ENCODE results near the gene OLIG1.

OLIG1 gene

DNA sequence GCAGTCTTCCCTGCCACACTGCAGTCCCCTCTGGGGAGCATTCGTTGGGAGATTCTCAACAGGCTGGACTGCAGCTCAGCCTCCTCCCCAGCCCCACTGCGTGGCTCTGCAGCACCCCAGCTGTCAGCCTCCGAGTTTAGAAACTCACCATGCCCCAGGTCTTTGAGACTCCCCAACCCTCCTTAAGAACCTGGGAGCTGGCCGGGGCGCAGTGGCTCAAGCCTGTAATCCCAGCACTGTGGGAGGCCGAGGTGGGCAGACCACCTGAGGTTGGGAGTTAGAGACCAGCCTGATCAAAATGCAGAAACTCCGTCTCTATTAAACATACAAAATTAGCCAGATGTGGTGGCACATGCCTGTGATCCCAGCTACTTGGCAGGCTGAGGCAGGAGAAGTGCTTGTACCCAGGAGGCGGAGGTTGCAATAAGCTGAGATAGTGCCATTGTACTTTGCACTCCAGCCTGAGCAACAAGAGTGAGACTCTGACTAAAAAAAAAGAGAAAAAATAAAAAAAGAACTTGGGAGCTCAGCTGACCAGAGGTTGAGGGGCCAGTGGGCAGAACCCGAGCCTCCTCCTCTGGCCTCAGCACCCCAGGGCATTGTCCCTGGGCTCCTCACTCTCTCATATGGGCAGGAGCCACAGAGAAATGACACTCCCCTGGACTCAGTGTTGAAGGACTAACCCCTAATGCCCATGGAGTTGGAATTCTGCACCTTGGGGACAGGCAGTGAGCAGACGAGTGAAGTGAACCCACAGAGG lies 38.6 kb upstream of the OLIG1 start:
- FAIRE-seq: no peak

DNA sequence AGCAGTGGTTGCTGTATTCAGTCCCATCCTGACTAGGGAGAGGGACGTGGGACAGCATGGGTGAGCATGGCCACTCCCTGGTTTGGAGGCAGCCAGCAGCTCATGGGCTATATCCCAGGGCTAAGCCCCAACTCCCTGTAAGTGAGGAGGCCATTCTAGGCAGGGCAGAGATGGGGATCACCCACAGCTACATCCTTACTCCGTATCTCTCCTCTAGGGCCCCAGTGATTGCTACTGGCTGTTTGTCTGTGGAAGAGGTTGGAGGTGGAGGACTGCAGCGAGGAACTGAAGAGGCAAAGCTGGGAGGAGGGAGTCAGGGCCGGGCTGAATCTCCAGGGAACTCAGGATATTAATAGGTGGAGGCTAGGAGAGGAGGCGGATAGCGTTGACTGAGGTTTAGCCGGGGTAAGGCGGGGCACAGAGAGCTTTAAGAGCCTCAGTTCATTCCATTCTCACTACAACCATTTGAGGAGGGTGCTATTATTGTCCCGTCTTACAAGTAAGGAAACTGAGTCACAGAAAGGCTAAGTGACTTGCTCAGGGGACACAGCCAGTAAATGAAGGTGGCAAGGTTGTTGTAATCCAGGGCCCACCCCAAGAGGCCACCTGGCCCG lies 37.4 kb upstream of the OLIG1 start:
- FAIRE-seq: no peak

DNA sequence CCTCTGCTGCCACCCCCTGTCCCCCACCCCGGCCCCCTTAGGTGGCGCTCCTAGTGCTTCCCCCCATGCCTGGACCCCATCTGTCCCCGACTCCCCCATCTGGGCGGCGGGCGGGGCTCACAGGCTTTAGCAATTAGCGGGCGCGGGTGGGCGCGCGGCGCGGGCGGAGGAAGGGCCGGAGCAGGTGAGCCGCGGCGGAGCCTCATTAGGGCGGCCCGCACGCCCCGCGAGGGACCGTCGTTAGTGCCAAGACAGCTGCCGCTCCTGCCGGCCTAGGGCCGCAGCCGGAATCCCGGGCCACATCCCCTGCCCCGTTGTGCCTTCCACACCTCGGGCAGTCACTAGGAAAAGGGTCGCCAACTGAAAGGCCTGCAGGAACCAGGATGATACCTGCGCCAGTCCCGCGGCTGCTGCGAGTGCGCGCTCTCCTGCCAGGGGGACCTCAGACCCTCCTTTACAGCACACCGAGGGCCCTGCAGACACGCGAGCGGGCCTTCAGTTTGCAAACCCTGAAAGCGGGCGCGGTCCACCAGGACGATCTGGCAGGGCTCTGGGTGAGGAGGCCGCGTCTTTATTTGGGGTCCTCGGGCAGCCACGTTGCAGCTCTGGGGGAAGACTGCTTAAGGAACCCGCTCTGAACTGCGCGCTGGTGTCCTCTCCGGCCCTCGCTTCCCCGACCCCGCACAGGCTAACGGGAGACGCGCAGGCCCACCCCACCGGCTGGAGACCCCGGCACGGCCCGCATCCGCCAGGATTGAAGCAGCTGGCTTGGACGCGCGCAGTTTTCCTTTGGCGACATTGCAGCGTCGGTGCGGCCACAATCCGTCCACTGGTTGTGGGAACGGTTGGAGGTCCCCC lies 36.6 kb upstream of the OLIG1 start:
- no peak for FAIRE-seq

DNA sequence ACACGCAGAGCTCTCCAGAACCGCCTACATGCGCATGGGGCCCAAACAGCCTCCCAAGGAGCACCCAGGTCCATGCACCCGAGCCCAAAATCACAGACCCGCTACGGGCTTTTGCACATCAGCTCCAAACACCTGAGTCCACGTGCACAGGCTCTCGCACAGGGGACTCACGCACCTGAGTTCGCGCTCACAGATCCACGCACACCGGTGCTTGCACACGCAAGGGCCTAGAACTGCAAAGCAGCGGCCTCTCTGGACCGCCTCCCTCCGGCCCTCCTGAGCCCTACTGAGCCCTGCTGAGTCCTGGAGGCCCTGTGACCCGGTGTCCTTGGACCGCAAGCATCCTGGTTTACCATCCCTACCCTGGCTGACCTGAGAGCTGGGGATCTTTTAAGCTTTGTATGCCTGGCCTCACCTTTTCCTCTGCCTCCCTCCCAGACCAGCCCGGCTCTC lies 36.0 kb upstream of the OLIG1 start:
- FAIRE-seq: no peak

DNA sequence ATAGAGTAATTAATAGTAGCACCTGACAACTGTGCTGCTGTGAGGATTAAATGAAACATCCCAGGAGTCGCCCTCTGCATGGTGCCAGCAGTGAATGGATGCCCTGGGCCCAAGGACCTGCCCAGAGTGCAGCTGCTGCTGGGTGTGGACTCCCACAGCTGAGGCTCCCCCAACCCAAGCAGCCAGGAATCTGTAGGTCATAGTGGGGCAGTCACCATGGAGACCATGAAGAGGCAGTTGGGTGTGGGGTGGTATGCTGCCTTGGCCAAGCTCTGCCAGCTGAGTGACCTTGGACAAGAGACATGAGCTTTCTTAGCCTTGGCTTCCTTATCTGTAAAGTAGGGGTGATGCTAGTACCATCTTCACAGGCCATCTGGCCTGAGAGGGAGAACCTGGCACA lies 34.8 kb upstream of the OLIG1 start:
- FAIRE-seq: no peak

DNA sequence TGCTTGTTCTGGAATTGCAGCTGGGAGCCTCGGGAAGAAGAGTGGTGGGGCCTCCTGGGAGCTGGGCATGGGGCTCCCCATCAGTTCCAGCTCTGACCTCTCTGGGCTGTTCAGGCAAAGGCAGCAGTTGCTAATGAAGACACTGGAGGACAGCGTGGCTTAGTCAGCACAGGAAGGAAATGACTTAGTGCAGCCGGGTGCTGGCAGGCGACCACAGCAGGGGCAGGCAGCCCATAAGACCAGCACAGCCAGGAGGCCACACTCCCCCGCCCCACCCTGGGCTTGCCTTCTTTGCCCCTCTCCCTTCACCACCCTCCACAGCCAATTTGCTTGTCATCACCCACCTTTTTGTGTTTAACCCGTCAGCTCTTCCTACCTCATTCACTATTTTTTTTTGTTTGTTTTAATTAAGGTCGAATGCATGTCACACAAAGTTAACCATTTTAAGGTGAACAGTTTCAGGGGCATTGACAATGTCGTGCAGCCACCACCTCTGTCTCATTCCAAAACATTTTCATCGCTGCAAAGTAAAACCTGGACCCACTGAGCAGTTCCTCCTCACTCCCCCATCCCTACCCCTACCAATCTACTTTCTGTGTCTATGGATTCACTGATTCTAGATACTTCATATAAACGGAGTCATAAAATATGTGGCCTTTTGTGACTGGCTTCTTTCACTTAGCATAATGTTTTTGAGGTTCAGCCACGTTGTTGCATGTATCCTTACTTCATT lies 33.3 kb upstream of the OLIG1 start:
- FAIRE-seq: no peak

DNA sequence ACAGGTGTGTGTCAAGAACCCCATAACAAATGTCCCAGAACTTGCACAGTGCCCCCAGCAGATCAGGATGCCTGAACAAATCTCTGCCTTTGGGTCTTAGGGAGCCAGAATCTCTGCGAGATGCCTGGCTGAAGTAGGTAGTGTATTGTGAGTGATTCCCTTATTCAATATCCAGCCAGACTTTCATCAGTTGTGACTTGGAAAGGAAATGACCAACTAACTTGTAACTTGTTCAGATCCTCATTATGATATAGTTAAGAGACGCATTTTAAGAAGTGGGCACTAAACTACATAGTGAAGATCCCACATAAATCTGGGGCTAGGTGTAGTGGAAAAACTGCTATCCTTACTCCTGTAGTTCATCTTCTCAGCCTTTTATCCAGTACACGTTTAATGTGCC lies 32.4 kb upstream of the OLIG1 start:
- no peak for FAIRE-seq

DNA sequence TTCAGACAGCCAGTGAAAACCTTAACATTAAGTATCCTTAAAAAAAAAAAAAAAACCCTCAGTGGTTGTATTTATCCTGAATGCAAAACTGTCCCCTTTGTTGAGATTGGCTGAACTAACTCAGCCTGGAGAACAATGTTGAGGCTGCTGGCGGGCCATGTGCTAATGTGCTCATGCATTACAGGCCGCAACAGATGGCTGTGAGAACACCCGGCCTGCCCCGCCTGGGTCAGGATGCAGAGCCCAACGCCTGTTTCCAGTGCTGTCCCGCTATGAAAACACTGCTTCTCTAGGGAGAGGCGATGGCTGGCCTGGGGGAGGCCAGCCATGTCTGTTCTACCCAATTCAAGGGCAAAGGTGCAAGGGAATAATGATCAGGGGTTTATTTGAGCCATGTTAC lies 30.4 kb upstream of the OLIG1 start:
- no peak for FAIRE-seq

DNA sequence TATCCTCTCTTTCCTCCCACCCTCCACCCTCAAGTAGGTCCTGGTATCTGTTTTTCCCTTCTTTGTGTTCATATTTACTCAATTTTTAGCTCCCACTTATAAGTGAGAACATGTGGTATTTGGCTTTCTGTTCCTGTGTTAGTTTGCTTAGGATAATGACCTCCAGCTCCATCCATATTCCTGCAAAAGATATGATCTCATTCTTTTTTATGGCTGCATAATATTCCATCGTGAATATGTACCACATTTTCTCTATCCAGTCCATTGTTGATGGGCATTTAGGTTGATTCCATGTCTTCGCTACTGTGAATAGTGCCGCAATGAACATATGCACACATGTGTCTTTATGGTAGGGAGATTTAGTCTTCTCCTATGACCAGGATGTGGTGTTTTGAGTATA lies 29.7 kb upstream of the OLIG1 start:
- FAIRE-seq: no peak

DNA sequence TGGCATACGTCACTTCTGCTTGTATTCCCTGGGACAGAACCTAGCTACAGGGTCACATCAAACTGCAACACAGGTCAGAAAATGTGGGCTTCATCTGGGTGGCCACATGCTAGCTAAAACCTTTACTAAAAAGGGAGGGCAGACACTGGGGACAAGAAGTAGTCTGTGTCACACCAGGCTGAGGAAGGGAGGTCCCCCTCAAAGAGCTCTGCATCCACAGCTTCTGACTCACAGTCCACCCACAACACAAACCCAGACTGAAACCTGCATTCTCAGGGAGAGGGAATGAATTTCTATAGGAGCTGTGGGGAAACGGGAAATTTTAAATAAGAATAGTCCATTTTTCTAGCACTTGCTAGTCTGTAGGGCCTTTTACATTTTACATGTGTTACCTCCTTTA lies 28.0 kb upstream of the OLIG1 start:
- FAIRE-seq: no peak

DNA sequence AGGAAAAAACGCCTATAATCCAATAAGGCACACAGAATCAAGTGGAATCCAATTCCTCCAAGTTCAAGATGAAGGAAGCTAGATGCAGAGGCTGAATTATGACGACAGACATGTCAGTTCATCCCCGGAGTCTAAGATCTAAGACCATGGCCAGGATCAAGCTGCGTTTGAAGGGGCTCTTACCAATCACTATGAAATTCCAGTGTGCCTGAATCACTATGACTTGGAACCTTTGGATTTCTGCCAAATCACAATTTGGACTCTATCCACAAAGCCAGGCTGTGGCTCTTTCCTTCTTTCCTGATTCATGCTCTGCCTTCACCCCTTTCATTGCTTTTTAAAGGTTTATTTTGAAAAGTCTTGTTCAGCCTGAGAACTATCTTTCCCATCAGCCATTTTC lies 27.1 kb upstream of the OLIG1 start:
- no peak for FAIRE-seq

DNA sequence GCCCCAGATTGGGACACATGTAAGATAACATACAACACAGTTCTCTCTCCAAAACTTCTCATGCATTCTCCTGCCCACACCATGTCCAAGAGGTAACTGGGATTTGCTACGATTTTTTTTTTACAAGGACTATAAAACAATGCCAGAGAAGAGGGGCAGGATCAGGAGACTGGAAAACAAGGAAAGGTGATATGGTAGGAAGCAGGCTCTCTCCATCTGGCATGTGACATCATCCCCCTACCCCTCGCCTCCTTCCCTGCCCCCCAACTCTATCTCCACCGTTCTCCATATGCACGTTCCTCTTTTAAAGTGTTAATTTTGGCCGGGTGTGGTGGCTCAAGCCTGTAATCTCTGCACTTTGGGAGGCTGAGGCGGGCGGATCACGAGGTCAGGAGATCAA lies 23.5 kb upstream of the OLIG1 start:
- no peak for FAIRE-seq

DNA sequence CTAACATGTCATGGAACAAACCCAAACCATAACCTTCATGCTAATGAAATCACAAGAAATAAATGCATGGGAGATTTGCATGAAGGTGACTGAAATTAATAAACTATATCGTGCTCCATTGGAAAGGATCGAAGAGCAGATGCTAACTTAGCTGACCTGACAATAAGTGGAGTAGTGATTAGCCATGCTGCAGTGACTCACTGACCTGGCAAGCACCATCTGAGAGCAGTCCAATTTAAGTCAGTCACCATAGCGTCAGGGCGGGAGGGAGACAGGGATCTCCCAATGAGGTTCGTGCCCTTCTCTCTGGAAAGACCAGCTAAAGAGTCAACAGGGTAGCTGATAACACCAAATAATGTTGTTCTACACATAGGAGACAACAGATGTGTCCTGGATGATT lies 22.7 kb upstream of the OLIG1 start:
- no peak for FAIRE-seq

DNA sequence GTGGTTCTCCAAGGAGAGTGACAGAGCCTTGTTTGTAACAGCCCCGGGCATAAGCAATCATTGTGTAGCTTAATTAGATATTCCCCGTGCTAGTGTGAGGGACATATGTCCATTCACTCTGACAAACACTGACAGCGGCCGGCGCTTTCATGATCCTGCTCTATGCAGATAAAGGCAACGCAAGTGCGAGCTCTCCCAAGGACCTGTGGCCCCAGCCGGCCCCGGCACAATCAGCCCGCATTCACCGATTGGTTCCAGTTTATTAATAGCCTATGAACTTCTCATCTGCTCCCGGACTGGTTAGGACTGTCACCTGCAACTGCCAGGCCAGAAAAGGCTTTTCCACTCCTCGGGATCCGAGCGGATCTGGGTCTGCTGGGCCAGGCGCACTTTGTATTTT lies 18.0 kb upstream of the OLIG1 start:
- no peak for FAIRE-seq

DNA sequence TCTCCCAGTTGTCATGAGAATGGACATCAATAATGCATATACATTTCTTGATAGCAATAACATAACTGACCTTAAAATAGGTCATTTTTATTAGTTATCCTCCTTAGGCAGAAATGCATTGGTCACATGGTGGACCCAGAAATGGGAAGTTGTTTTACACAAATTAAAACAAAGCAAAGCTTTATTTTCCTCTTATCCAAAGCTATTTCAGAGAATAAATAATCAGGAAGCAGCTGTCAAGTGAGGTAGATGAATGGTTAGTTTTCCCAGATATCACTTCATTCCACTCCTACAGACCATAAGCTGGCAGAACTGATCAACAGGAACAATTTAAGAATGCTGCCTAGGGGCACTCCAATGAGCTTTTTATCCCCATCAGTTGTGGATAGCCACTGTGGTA lies 16.0 kb upstream of the OLIG1 start:
- FAIRE-seq: no peak

DNA sequence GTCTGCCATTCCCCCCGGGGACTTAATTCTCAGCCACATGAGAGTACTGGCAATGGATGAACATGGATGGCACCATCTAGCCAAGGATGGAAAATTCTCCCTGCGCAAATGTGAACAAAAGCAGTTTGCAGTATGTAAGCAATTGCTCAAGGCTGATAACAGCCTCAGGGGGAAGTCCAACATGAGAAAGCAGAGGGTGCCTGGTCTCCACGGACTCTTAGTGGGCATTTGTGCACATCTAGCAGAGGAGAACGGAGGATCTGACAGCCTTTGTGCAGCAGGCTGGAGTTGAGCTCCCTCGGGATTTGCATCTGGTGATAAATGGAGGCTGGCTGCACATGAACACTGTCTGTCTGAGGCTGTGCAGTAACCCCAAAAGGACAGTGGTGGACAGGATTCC lies 13.9 kb upstream of the OLIG1 start:
- FAIRE-seq: no peak

DNA sequence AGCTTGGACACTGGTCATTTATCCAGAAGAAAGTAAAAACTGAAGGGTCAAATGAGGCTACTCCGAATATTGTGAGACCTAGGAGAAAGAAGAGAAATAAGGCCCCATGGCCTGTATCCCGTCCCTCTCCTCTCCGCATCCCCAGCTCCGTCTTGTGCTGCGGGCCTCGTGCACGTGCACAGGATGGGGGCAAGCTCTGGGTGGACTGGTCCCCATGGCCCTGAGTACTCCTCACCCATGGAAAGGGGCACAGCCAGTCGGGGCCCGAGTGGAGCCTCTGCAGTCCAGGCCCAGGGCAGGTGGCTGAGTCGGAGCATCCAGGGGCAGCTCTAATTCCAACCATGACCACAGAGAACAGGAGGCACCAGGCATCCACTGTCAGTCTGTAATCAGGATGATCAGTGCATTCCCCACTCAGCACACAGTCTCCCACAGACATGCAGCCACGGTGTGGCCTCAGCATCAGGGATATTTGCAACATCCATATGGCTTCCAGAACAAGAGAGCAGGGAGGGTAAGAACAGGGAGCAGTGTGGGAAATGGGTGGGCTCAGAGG lies 12.5 kb upstream of the OLIG1 start:
- FAIRE-seq: no peak

DNA sequence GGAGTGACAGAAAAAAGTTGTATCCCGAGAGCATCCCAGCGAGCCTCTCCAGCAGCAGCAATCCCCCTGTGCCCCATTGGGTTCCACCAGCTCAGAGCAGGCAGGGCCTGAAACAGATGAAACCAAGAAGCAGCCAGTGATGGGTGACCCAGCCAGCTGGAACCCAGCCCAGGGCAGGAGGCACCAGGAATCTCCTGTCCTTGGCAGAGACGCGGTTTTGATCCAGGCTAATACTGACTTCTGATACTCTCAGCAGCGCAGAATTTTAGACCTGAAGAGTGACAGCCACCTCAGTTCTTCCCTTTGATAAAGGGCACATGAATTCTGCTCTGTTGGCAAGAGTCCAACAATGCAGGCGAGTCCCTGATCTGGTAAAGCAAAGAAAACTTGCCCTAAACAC lies 11.4 kb upstream of the OLIG1 start:
- FAIRE-seq: no peak

DNA sequence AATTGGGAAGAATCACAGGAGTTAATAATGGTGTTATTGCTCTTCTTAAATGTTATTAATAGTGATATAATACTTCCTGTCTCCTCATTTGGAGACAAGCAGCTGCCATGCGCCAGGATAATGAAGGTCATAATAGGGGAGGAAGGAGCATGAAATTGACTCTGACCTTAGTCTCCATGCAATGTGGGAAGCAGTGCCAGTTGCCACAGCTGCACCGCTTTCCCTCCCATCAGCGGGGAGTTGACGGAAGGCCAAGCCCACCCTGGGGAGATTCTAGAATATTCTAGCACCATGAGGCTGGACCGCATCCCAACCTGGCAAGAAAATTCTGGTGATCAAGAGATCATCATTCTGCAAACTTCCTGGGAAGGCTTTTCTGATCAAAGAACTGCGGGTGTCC lies 11.0 kb upstream of the OLIG1 start:
- FAIRE-seq: no peak

DNA sequence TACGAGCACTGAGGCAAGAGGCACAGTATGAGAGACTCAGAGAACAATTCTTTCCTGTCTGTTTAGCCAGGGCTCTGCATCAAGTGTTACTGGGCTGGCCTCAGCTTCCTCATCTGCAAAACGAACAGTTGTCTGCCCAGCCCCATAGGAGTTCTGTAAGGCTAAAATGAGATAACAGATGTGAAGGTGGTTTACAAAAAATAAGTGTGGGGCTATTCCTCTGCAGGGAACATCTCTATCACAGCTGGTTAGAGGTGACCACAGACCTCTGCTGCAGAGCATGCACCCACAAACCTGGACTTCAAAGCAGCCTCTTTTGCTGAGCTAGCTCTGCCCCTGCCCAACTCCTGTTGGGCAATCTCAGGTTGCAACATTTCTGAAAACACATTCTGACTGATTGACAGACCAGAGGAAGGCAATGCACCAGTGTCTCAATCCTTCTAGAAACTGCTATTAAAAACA lies 10.5 kb upstream of the OLIG1 start:
- FAIRE-seq: no peak

DNA sequence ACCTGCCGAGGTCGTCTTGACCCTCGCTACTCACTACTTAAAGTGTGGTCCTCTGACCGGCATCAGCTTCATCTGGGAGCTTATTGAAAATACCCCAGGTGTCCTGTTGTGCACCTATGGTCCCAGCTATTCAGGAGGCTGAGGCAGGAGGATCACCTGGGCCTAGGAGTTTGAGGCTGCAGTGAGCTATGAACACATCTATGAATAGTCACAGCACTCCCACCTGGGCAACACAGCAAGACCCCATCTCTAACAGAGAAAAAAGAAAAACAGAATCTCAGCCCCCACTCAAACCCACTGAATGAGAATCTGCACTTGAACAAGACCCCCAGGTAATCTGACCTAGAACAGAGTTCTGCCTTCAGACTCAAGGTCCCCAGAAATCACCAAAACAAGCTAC lies 8.7 kb upstream of the OLIG1 start:
- FAIRE-seq: no peak

DNA sequence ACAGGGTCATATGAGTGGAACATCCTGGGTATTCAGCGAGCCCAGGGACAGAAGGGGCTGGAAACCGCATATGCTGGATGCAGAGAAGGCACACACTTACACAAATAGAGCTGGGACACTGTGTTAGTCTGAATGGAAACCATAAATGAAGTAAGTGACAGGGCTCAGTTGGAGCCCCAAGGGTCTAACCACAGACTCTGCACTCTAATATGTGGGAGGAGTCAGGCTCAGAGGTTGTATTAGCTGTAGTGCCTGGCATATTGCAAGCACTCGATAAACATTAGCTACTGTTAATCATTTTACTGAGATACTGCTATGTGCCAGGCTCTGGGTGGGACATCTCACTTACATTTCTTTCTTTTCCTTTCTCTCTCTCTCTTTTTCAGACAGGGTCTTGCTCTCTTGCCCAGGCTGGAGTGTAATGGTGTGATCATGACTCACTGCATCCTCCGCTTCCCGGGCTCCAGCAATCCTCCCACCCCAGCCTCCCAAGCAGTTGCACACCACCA lies 6.5 kb upstream of the OLIG1 start:
- no peak for FAIRE-seq
